ENCODE data around the gene LIFR.

Gene LIFR

DNA sequence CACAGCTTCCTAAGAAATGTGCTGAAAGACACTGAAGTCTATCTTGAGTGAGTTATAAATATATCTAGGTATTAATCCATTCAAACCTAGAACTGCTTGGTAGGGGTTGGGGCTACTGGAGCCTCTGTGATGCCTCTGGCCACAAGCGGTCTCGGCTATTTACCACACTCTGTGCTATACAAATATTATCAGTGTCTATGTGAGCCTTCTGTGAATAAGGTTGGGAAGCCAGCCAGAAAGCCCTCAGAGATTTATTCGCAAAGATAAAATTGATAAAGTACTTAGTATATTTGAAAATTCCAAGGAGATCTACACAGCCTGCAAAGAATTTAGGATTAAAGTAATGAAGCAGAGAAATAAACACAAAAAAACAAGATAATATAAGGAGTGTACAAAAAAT, 41.4 kb downstream of the LIFR start:
- H3K4me3 ChIP-seq (ENCODE audit: control insufficient read depth, low read depth, low read length), result no peak overlapping the region
- DNase-seq (ENCODE audit: low read depth), result no peak
- TF ChIP-seq, protein P1, sequence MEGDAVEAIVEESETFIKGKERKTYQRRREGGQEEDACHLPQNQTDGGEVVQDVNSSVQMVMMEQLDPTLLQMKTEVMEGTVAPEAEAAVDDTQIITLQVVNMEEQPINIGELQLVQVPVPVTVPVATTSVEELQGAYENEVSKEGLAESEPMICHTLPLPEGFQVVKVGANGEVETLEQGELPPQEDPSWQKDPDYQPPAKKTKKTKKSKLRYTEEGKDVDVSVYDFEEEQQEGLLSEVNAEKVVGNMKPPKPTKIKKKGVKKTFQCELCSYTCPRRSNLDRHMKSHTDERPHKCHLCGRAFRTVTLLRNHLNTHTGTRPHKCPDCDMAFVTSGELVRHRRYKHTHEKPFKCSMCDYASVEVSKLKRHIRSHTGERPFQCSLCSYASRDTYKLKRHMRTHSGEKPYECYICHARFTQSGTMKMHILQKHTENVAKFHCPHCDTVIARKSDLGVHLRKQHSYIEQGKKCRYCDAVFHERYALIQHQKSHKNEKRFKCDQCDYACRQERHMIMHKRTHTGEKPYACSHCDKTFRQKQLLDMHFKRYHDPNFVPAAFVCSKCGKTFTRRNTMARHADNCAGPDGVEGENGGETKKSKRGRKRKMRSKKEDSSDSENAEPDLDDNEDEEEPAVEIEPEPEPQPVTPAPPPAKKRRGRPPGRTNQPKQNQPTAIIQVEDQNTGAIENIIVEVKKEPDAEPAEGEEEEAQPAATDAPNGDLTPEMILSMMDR (conservative IDR thresholded peaks at IDR 0.05; ENCODE audit: control insufficient read depth, insufficient read depth, low read depth, low read length), result no peak

DNA sequence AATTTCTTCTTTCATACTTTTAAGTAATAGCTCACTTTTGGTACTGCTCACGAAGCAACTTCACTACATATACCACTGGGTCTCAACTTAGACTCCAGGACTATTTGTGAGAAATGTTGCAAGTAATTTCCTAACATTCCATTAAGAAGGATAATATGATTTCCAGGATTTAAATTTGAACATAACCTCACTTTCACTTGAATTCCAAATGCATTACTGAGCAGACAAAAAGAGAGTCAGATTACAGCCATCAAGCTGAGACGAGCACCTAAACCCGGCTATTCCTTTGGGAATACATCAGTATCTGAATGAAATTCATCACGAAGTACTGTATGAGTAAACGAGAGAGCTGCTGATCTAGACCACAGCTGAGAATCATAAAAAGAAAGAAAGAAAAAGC, 47.3 kb downstream of the LIFR start:
- DNase-seq (ENCODE audit: low read depth), result peak; percentile 84
- TF ChIP-seq, protein P1 (conservative IDR thresholded peaks at IDR 0.05; ENCODE audit: control insufficient read depth, insufficient read depth, low read depth, low read length), result no peak
- no peak overlapping the region for H3K4me3 ChIP-seq (ENCODE audit: control insufficient read depth, low read depth, low read length)

DNA sequence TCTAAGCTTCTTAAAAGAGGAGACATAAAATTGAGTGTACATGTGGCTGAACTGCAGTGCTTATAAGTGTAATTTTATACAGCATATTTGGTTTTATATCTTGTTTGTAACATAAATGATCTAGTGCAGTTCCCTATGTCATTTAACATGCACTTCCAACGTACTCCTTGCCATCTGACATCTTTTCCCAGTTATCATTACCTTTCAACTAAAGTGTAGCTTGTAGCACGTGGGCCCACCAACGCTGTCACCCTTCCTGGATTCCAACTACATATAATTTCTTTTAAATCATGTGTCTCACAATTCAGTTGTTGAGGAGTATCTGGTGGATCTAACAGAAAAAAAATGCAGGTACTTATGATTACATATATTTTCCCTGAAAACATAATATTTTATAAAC, 50.1 kb downstream of the LIFR start:
- TF ChIP-seq, protein P1 (conservative IDR thresholded peaks at IDR 0.05; ENCODE audit: control insufficient read depth, insufficient read depth, low read depth, low read length), result no peak
- no peak overlapping the region for H3K4me3 ChIP-seq (ENCODE audit: control insufficient read depth, low read depth, low read length)
- DNase-seq (ENCODE audit: low read depth), result no peak

DNA sequence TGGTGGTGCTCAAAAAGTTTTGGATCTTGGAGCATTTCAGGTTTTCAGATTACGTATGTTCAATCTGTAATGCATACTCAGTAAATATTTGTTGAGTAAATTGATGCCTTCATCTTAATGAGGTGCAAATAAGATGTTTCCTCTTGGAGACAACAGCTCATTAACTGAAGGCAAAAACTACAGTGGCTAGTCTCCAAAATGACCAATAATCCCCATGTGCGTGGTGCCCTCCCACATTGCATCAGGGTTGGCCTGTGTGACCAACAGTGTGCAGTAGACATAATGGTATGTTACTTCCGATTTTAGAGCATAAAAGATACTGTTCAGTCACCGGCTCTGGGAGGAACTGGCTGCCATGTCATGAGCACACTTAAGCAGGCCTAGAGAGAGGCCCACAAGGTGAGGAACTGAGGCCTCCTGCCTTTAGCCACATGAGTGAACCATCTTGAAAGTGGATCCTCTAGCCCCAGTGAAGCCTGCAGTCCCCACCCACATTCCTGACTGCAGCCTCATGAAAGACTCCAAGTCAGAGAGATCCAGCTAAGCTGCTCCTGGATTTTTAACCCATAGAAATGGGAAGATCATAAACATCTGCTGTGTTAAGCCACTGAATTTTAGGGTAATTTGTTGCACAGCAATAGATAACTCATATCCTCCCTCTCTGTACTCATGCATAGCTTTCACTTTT, 55.7 kb downstream of the LIFR start:
- DNase-seq (ENCODE audit: low read depth), result peak; percentile 67
- H3K4me3 ChIP-seq (ENCODE audit: control insufficient read depth, low read depth, low read length), result no peak overlapping the region
- TF ChIP-seq, protein P1 (conservative IDR thresholded peaks at IDR 0.05; ENCODE audit: control insufficient read depth, insufficient read depth, low read depth, low read length), result no peak

DNA sequence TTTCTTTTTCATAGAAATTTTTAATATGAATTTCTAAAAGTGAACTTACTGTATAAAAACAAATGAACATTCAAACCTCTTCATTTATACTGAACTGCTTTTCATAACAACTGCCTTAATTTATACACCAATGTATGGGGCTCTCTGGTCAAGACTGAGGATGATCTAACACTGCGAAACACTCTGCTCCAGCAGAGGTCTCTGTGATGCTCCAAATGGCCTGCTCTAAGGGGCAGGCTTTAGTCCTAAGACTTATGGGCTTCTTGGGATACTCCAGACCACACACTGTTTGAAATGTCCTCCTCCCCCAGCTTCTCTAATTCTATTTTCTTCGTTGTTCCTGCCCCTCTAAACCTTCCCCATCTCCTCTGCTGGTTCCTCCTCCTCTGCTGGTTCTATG, 58.5 kb downstream of the LIFR start:
- DNase-seq (ENCODE audit: low read depth), result peak; percentile 45
- TF ChIP-seq, protein P1 (conservative IDR thresholded peaks at IDR 0.05; ENCODE audit: control insufficient read depth, insufficient read depth, low read depth, low read length), result peak; percentile 31
- no peak overlapping the region for H3K4me3 ChIP-seq (ENCODE audit: control insufficient read depth, low read depth, low read length)

DNA sequence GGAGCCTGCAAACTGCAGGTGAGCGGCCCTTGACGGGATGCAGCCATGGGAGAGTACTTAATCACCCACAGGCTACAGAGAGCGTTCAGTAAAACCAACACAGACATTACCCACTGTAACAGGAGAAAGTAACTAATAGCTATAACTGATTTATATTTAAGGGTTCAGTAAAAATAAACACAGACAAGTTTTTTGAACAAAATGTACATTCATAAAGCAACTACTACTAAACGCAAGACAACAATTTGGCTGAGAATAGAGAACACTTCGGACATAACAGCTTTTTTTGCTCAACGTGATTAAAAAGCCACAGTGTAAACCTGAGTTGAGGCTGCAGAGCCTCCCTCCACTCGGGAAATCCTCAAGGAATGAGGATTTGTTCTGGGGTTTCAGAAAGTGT, 61.7 kb downstream of the LIFR start:
- H3K4me3 ChIP-seq (ENCODE audit: control insufficient read depth, low read depth, low read length), result no peak overlapping the region
- TF ChIP-seq, protein P1 (conservative IDR thresholded peaks at IDR 0.05; ENCODE audit: control insufficient read depth, insufficient read depth, low read depth, low read length), result no peak
- DNase-seq (ENCODE audit: low read depth), result no peak

DNA sequence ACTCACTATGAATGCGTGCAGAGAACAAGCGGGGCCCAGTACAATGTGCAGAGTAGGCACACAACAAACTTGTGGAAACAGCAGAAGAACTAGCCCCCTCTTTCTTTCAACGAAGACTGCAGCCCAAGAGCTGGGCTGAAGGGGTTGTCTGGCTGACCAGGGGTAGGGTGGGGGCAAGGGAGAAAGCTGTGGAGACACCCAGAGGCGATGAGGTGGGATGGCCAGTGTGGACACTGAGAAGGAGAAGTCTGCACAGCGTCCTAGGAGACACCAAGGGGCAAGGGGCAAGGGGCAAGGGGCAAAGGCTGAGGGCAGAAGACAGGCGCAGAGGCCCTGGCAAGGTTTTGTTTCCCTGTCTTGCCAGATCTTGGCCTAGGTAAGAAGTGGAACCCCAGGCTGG, 62.3 kb downstream of the LIFR start:
- TF ChIP-seq, protein P1 (conservative IDR thresholded peaks at IDR 0.05; ENCODE audit: control insufficient read depth, insufficient read depth, low read depth, low read length), result no peak
- no peak overlapping the region for H3K4me3 ChIP-seq (ENCODE audit: control insufficient read depth, low read depth, low read length)
- DNase-seq (ENCODE audit: low read depth), result no peak
